ENCODE data around the gene HELT.

Gene HELT

DNA sequence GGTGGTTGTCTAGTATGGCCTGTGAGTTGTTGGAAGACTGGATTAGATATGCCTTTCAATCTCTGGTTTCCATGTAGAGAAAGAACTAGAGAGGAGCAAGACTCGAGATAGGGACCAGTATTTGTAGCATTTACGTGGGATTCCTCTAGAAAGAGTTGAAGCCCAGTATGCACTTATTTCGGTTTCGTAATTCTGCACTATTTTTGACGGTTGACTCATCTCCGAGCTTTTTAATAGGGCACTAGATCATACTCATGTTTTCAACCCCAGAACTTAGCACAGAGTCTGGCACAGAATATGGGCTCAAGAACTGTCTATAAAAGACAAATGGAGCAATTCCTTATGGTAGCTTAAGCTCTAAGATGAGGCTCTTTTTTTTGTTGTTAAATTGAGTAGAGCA is 15.7 kb downstream of the HELT start:
- no peak overlapping the region for H3K4me3 ChIP-seq (ENCODE audit: low read depth in 1 of 2, low read length in 2 of 2)
- no peaks in the 10 kb centered on the region for H3K36me3 ChIP-seq (ENCODE audit: insufficient read depth, low read length)
- no peak overlapping the region for H3K4me2 ChIP-seq (ENCODE audit: insufficient read depth, low read length)
- H3K9me3 ChIP-seq (ENCODE audit: insufficient read depth, low read length, severe bottlenecking): no peaks in the 10 kb centered on the region
- no peak overlapping the region for H3K27ac ChIP-seq (ENCODE audit: low read length)
- TF ChIP-seq EZH2 (IDR thresholded peaks at IDR 0.05; ENCODE audit: borderline replicate concordance, low read depth, low read length, severe bottlenecking) (no peak), CTCF (IDR thresholded peaks at IDR 0.05; ENCODE audit: borderline replicate concordance, extremely low read depth, low read length, poor library complexity, severe bottlenecking) (no peak)
- no peak for ATAC-seq (ENCODE audit: insufficient read depth, low read depth)
- no peaks in the 10 kb centered on the region for H4K20me1 ChIP-seq (ENCODE audit: insufficient read depth, low read length)
- H3K4me1 ChIP-seq (ENCODE audit: insufficient read depth, low read length): no peaks in the 10 kb centered on the region
- H3K9ac ChIP-seq (ENCODE audit: low read depth, low read length): no peak overlapping the region
- H3K79me2 ChIP-seq (ENCODE audit: insufficient read depth, low read length): no peaks in the 10 kb centered on the region
- no peak overlapping the region for H2AFZ ChIP-seq (ENCODE audit: low read depth, low read length)
- no peak for DNase-seq
- H3K27me3 ChIP-seq (ENCODE audit: insufficient read depth, low read length, poor library complexity): peaks cover 7% of the 10 kb centered on the region

DNA sequence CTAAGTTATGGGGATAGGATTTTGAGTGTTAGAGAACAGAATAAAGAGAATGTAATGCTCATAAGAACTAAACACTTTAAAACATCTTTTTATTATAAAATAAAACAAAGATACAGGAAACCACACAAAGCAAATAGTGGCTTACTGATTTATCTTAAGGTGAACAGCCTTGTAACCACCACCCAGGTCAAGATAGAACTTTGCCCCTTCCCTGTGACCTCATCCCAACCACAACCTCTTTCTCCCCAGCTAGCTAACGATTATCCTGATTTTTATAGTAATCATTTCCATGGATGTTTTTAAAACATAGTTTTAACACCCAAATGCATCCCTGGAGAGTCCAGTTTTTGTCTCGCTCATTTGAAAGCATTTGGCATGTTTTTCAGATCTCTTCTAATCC is 17.0 kb downstream of the HELT start:
- Histone ChIP-seq H3K27me3 (ENCODE audit: insufficient read depth, low read length, poor library complexity) (peaks cover 3% of the 10 kb centered on the region), H3K27ac (ENCODE audit: low read length) (no peak overlapping the region), H3K9ac (ENCODE audit: low read depth, low read length) (no peak overlapping the region), H3K36me3 (ENCODE audit: insufficient read depth, low read length) (no peaks in the 10 kb centered on the region), H3K79me2 (ENCODE audit: insufficient read depth, low read length) (no peaks in the 10 kb centered on the region), H3K4me2 (ENCODE audit: insufficient read depth, low read length) (no peak overlapping the region), H3K4me1 (ENCODE audit: insufficient read depth, low read length) (peaks cover 7% of the 10 kb centered on the region), H4K20me1 (ENCODE audit: insufficient read depth, low read length) (no peaks in the 10 kb centered on the region), H3K4me3 (ENCODE audit: low read depth in 1 of 2, low read length in 2 of 2) (no peak overlapping the region), H3K9me3 (ENCODE audit: insufficient read depth, low read length, severe bottlenecking) (no peaks in the 10 kb centered on the region), H2AFZ (ENCODE audit: low read depth, low read length) (no peak overlapping the region)
- ATAC-seq (ENCODE audit: insufficient read depth, low read depth) (no peak), DNase-seq (no peak)
- TF ChIP-seq EZH2 (IDR thresholded peaks at IDR 0.05; ENCODE audit: borderline replicate concordance, low read depth, low read length, severe bottlenecking): no peak

- no peak overlapping the region for H2AFZ ChIP-seq (ENCODE audit: low read depth, low read length)
- TF ChIP-seq EZH2 (IDR thresholded peaks at IDR 0.05; ENCODE audit: borderline replicate concordance, low read depth, low read length, severe bottlenecking) (no peak), CTCF (IDR thresholded peaks at IDR 0.05; ENCODE audit: borderline replicate concordance, extremely low read depth, low read length, poor library complexity, severe bottlenecking) (no peak)
- H3K27me3 ChIP-seq (ENCODE audit: insufficient read depth, low read length, poor library complexity): peaks cover 3% of the 10 kb centered on the region
- no peak overlapping the region for H3K4me3 ChIP-seq (ENCODE audit: low read depth in 1 of 2, low read length in 2 of 2)
- no peak overlapping the region for H3K27ac ChIP-seq (ENCODE audit: low read length)
- H3K9me3 ChIP-seq (ENCODE audit: insufficient read depth, low read length, severe bottlenecking): no peaks in the 10 kb centered on the region
- no peaks in the 10 kb centered on the region for H3K36me3 ChIP-seq (ENCODE audit: insufficient read depth, low read length)
- H3K79me2 ChIP-seq (ENCODE audit: insufficient read depth, low read length): no peaks in the 10 kb centered on the region
- H3K4me1 ChIP-seq (ENCODE audit: insufficient read depth, low read length): peaks cover 7% of the 10 kb centered on the region
- no peak for DNase-seq
- H3K4me2 ChIP-seq (ENCODE audit: insufficient read depth, low read length): no peak overlapping the region
- H3K9ac ChIP-seq (ENCODE audit: low read depth, low read length): no peak overlapping the region
- H4K20me1 ChIP-seq (ENCODE audit: insufficient read depth, low read length): no peaks in the 10 kb centered on the region
- no peak for ATAC-seq (ENCODE audit: insufficient read depth, low read depth)
Observed at GRCh38 chr4:185036019-185036418, 17.7 kb downstream of the HELT start.

DNA sequence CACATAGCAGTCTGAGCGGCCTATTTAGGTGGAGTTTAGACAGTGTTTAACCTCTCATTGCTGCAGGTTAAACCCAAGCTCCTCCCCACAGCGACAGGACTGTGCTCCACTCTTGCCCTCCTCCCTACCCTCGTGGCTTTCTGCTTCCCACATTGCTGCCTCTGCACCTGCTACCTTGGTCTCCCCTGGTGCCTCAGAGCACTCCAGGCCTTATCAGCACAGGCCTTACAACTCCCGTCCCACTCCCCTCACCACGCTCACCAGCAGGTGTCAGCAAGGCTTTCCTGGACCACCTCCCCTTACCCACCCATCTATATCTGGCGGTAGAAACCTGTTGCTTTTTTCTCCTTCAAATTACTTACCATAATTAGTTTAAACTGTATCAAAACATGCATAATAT is 18.6 kb downstream of the HELT start:
- ATAC-seq (ENCODE audit: insufficient read depth, low read depth) (no peak), DNase-seq (no peak)
- TF ChIP-seq CTCF (IDR thresholded peaks at IDR 0.05; ENCODE audit: borderline replicate concordance, extremely low read depth, low read length, poor library complexity, severe bottlenecking): peak; percentile 24
- no peak for TF ChIP-seq EZH2 (IDR thresholded peaks at IDR 0.05; ENCODE audit: borderline replicate concordance, low read depth, low read length, severe bottlenecking)
- no peaks in the 10 kb centered on the region for H3K36me3 ChIP-seq (ENCODE audit: insufficient read depth, low read length)
- peaks cover 7% of the 10 kb centered on the region for H3K4me1 ChIP-seq (ENCODE audit: insufficient read depth, low read length)
- no peaks in the 10 kb centered on the region for H3K9me3 ChIP-seq (ENCODE audit: insufficient read depth, low read length, severe bottlenecking)
- no peak overlapping the region for H3K27ac ChIP-seq (ENCODE audit: low read length)
- H2AFZ ChIP-seq (ENCODE audit: low read depth, low read length): no peak overlapping the region
- H4K20me1 ChIP-seq (ENCODE audit: insufficient read depth, low read length): no peaks in the 10 kb centered on the region
- H3K4me2 ChIP-seq (ENCODE audit: insufficient read depth, low read length): no peak overlapping the region
- H3K79me2 ChIP-seq (ENCODE audit: insufficient read depth, low read length): no peaks in the 10 kb centered on the region
- no peak overlapping the region for H3K9ac ChIP-seq (ENCODE audit: low read depth, low read length)
- peaks cover 3% of the 10 kb centered on the region for H3K27me3 ChIP-seq (ENCODE audit: insufficient read depth, low read length, poor library complexity)
- H3K4me3 ChIP-seq (ENCODE audit: low read depth in 1 of 2, low read length in 2 of 2): no peak overlapping the region

All from DND-41 (cell line).